HL-60 (cell line): ENCODE results near the gene FBXW7.

ENCODE experiments used
- DNase-seq, 2 experiments: peaks; one replicate each; pipeline ENCODE4 v3.0.0-alpha.2; 2010 to 2020; ENCODE audit warnings: low read depth in 1 of 2, low spot score in 1 of 2
- H3K27ac ChIP-seq: fragments of 250-450 bp; sonication (Bioruptor Pico); replicated peaks from 2 replicates; pipeline ENCODE4 v1.5.1; 2020; ENCODE audit warnings: mild to moderate bottlenecking, moderate library complexity
- H3K27me3 ChIP-seq: fragments of 250-450 bp; sonication (Bioruptor Pico); 2 replicates; pipeline ENCODE4 v1.5.1; 2021; ENCODE audit warnings: mild to moderate bottlenecking, moderate library complexity; ENCODE audit not compliant: insufficient read depth, poor library complexity, severe bottlenecking
- H3K4me3 ChIP-seq: replicated peaks from 2 replicates; pipeline ENCODE4 v1.5.1; 2011; ENCODE audit warnings: mild to moderate bottlenecking, control low read depth, low read length; ENCODE audit not compliant: insufficient read depth
- GABPA ChIP-seq: IDR thresholded peaks from 2 replicates; pipeline ENCODE4 v1.6.1; 2012; ENCODE audit warnings: low read depth
- POLR2AphosphoS5 ChIP-seq: IDR thresholded peaks from 2 replicates; pipeline ENCODE4 v1.6.1; 2012; ENCODE audit warnings: low read depth
- SPI1 ChIP-seq: IDR thresholded peaks from 2 replicates; pipeline ENCODE4 v1.6.1; 2012; ENCODE audit warnings: low read depth, mild to moderate bottlenecking, borderline replicate concordance
- TF ChIP-seq, protein P1 (sequence below): IDR thresholded peaks from one replicate; pipeline ENCODE4 v1.5.1; 2011; ENCODE audit warnings: low read length, control low read depth, inconsistent platforms; ENCODE audit not compliant: insufficient read depth
- TF ChIP-seq, protein P2 (sequence below): IDR thresholded peaks from 2 replicates; pipeline ENCODE4 v1.6.1; 2012; ENCODE audit warnings: low read depth; ENCODE audit not compliant: insufficient replicate concordance

FBXW7 gene

DNA sequence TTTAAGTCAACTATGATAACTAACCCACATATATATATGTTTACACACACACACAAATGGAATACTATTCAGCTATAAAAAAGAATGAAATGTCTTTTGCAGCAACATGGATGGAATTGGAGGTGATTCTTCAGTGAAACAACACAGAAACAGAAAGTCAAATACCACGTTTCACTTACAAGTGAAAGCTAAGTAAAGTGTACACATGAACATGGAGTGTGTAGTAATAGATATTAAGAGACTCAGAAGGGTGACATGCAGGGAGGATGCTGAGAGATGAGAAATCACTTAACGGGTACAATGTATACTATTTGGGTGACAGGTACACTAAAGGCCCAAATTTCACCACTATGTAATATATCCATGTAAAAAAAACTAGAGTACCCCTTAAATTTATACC lies 146.5 kb downstream of the FBXW7 start:
- DNase-seq: no peak
- TF ChIP-seq SPI1: no peak
- TF ChIP-seq, protein P1, sequence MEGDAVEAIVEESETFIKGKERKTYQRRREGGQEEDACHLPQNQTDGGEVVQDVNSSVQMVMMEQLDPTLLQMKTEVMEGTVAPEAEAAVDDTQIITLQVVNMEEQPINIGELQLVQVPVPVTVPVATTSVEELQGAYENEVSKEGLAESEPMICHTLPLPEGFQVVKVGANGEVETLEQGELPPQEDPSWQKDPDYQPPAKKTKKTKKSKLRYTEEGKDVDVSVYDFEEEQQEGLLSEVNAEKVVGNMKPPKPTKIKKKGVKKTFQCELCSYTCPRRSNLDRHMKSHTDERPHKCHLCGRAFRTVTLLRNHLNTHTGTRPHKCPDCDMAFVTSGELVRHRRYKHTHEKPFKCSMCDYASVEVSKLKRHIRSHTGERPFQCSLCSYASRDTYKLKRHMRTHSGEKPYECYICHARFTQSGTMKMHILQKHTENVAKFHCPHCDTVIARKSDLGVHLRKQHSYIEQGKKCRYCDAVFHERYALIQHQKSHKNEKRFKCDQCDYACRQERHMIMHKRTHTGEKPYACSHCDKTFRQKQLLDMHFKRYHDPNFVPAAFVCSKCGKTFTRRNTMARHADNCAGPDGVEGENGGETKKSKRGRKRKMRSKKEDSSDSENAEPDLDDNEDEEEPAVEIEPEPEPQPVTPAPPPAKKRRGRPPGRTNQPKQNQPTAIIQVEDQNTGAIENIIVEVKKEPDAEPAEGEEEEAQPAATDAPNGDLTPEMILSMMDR: no peak
- no peak for TF ChIP-seq GABPA
- TF ChIP-seq POLR2AphosphoS5: no peak
- TF ChIP-seq, protein P2, sequence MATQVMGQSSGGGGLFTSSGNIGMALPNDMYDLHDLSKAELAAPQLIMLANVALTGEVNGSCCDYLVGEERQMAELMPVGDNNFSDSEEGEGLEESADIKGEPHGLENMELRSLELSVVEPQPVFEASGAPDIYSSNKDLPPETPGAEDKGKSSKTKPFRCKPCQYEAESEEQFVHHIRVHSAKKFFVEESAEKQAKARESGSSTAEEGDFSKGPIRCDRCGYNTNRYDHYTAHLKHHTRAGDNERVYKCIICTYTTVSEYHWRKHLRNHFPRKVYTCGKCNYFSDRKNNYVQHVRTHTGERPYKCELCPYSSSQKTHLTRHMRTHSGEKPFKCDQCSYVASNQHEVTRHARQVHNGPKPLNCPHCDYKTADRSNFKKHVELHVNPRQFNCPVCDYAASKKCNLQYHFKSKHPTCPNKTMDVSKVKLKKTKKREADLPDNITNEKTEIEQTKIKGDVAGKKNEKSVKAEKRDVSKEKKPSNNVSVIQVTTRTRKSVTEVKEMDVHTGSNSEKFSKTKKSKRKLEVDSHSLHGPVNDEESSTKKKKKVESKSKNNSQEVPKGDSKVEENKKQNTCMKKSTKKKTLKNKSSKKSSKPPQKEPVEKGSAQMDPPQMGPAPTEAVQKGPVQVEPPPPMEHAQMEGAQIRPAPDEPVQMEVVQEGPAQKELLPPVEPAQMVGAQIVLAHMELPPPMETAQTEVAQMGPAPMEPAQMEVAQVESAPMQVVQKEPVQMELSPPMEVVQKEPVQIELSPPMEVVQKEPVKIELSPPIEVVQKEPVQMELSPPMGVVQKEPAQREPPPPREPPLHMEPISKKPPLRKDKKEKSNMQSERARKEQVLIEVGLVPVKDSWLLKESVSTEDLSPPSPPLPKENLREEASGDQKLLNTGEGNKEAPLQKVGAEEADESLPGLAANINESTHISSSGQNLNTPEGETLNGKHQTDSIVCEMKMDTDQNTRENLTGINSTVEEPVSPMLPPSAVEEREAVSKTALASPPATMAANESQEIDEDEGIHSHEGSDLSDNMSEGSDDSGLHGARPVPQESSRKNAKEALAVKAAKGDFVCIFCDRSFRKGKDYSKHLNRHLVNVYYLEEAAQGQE: no peak
- Histone ChIP-seq H3K27ac (no peak overlapping the region), H3K4me3 (no peak overlapping the region), H3K27me3 (no peaks in the 10 kb centered on the region)

DNA sequence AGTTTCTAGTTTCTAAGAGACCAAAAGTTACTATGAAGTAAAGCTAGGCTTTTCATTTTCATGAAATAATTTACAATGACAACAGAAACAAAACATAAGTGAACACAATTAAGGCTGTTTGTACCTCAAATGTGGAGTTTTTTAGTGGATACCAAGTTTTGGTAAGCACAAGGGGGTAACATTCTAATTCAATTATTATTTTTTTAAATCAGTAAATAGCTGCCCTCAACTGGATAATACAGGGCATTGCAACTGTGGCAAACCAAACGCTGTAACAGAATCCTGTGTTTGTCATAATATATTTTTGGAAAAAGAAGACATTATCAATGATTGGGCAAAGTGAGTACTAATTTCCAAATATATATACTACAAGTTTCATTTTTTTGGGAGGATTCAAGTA lies 150.3 kb downstream of the FBXW7 start:
- Histone ChIP-seq H3K27ac (no peak overlapping the region), H3K4me3 (no peak overlapping the region), H3K27me3 (no peaks in the 10 kb centered on the region)
- TF ChIP-seq, protein P1: peak; percentile 6
- TF ChIP-seq GABPA: no peak
- TF ChIP-seq, protein P2: no peak
- TF ChIP-seq POLR2AphosphoS5: no peak
- TF ChIP-seq SPI1: no peak
- no peak for DNase-seq

DNA sequence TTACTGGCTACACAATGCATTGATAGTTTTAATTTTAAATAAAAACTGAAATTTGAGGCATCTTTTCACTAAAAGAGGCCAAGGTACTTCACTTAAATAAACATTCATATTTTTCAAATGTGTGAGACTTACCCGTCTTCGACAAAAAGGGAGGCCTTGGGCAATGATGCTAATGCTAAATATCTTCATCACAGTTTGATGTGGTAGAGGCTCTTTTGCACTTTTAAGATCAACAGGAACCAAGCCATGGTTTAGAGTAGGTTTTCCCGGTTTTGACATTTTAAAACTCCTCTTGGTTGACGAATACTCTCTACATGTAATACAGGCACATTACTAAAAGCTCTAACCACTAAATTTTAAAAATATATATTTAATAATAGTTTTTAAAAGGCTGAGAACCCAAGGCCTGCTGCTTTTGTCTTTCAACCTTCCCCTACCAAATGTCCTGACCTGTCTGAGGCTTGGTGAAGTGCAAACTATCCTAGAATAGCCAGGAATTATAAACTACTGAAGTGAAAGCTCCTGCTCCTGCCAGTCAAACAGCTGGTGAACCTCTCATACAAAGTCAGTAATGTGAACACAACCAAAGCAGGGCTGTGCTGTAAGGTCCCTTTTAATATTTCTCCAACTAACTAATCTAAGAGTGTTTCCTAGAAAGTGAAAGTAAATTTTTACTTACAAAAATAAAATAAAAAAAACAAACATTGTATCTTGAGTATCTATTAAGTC lies 153.7 kb downstream of the FBXW7 start:
- DNase-seq: no peak
- TF ChIP-seq, protein P1: no peak
- TF ChIP-seq SPI1: no peak
- TF ChIP-seq, protein P2: no peak
- Histone ChIP-seq H3K4me3 (no peak overlapping the region), H3K27ac (no peak overlapping the region), H3K27me3 (no peaks in the 10 kb centered on the region)
